Islet precursor cell (in vitro differentiated cells): ENCODE measurements around the gene GRHPR.
"Not testable (repeated sequence)": the region's sequence is repeated elsewhere in the genome, so short reads cannot be mapped to it uniquely, and the experiment has no call there.

Experiments
- DNase-seq: peaks from one replicate; pipeline ENCODE4 v3.0.0-alpha.2; 2018

Gene GRHPR

GRCh38 chr9:37451628-37452027 is 29.1 kb downstream of the GRHPR start:
- no peak for DNase-seq

- DNase-seq, result no peak
These were observed 30.1 kb downstream of the GRHPR start for GRCh38 chr9:37452611-37453010.

- DNase-seq, result no peak
These were observed 31.3 kb downstream of the GRHPR start for GRCh38 chr9:37453827-37454226.

- no peak for DNase-seq
These were observed 31.7 kb downstream of the GRHPR start for GRCh38 chr9:37454238-37454637.

- no peak for DNase-seq
These were observed 33.6 kb downstream of the GRHPR start for GRCh38 chr9:37455884-37456647.

- DNase-seq, result no peak
These were observed 34.3 kb downstream of the GRHPR start for GRCh38 chr9:37456817-37457216.

GRCh38 chr9:37464006-37464405 is 41.5 kb downstream of the GRHPR start:
- DNase-seq, result no peak

GRCh38 chr9:37464426-37465248 is 42.1 kb downstream of the GRHPR start:
- DNase-seq, result no peak

GRCh38 chr9:37465249-37466036 is 42.9 kb downstream of the GRHPR start, which contains the start of gene ZBTB5:
Gene ZBTB5 (minus strand): TSS chr9:37465450. CDS start chr9:37442551, 22,899 bp downstream.
- peak; percentile 100 for DNase-seq

- DNase-seq, result peak; percentile 94
These were observed 43.7 kb downstream of the GRHPR start for GRCh38 chr9:37466037-37466709.

- not testable (repeated sequence) for DNase-seq
These were observed 45.0 kb downstream of the GRHPR start for GRCh38 chr9:37467530-37467929.

GRCh38 chr9:37468620-37469019 is 46.1 kb downstream of the GRHPR start:
- DNase-seq, result no peak

- peak; percentile 89 for DNase-seq
These were observed 49.6 kb downstream of the GRHPR start for GRCh38 chr9:37471942-37472684.

- not testable (repeated sequence) for DNase-seq
These were observed 51.5 kb downstream of the GRHPR start for GRCh38 chr9:37473982-37474381.

- no peak for DNase-seq
These were observed 51.9 kb downstream of the GRHPR start for GRCh38 chr9:37474438-37474837.

GRCh38 chr9:37476930-37477329 is 54.4 kb downstream of the GRHPR start:
- no peak for DNase-seq

- DNase-seq, result not testable (repeated sequence)
These were observed 54.9 kb downstream of the GRHPR start for GRCh38 chr9:37477443-37477842.

GRCh38 chr9:37477987-37478619 is 55.6 kb downstream of the GRHPR start:
- DNase-seq, result not testable (repeated sequence)

GRCh38 chr9:37480759-37481158 is 58.3 kb downstream of the GRHPR start:
- DNase-seq, result no peak

- DNase-seq, result peak; percentile 98
These were observed 63.1 kb downstream of the GRHPR start, which contains the start of gene POLR1E for GRCh38 chr9:37485389-37486255. Gene POLR1E (plus strand): TSS chr9:37485948. CDS start chr9:37486048, 100 bp downstream.
